ENCODE measurements around the gene ATP8A1. TPM values are rescaled to one million over a fixed set of nuclear protein-coding genes. Genes with fewer than 3 reads are reported as not detected.
A peak's percentile ranks its signal among the peaks of the same experiment; 100 is the strongest.

The ATP8A1 gene
- total RNA-seq, 1 experiment from 2014 or later: 14.3 TPM

GRCh38 chr4:42391355-42391664, 265.6 kb downstream of the ATP8A1 start (continued):
- TF ChIP-seq AFF4 (CRISPR knock-in tag; IDR thresholded peaks at IDR 0.05; ENCODE audit: borderline replicate concordance) (no peak), ATF2 (CRISPR knock-in tag; IDR thresholded peaks at IDR 0.05; ENCODE audit: borderline replicate concordance, low read depth) (no peak), IRF1 (CRISPR knock-in tag; IDR thresholded peaks at IDR 0.05) (no peak), GABPB1 (CRISPR knock-in tag; IDR thresholded peaks at IDR 0.05) (no peak), PREB (CRISPR knock-in tag; IDR thresholded peaks at IDR 0.05; ENCODE audit: borderline replicate concordance) (no peak), NR2C2 (CRISPR knock-in tag; IDR thresholded peaks at IDR 0.05) (no peak), ERG (CRISPR knock-in tag; IDR thresholded peaks at IDR 0.05) (no peak), ZBTB43 (CRISPR knock-in tag; IDR thresholded peaks at IDR 0.05) (no peak), CTCF (IDR thresholded peaks at IDR 0.05) (no peak)

- ChIA-PET POLR2A (no interaction called here), CTCF (interaction anchor here (1.0 to 1.7 kb wide), 5 partner anchors 9 to 130 kb away, joined by 3 to 5 read pairs (median 4); no protein-coding TSS in a partner anchor)
- Mint-ChIP-seq H3K4me1 (peaks cover 40% of the 10 kb centered on the region), H3K4me3 (no peak overlapping the region), H3K9me3 (no peaks in the 10 kb centered on the region; the same call in 1 of the 2 replicates), H3K36me3 (no peaks in the 10 kb centered on the region), H3K27ac (no peak overlapping the region), H3K27me3 (ENCODE audit: low read depth) (peaks cover 29% of the 10 kb centered on the region)
- ATAC-seq (peak; percentile 70), DNase-seq (ENCODE audit: low spot score) (no peak)
- no peak for TF ChIP-seq FOXK1 (CRISPR knock-in tag; IDR thresholded peaks at IDR 0.05)
- no peak for TF ChIP-seq SMAD3 (CRISPR knock-in tag; IDR thresholded peaks at IDR 0.05; ENCODE audit: borderline replicate concordance)
- TF ChIP-seq STAT6 (CRISPR knock-in tag; conservative IDR thresholded peaks at IDR 0.05; ENCODE audit: low read depth): no peak
- TF ChIP-seq ESRRA (CRISPR knock-in tag; IDR thresholded peaks at IDR 0.05; ENCODE audit: borderline replicate concordance): no peak
- TF ChIP-seq MXD4 (CRISPR knock-in tag; IDR thresholded peaks at IDR 0.05; ENCODE audit: borderline replicate concordance): no peak
- TF ChIP-seq GTF2I (CRISPR knock-in tag; conservative IDR thresholded peaks at IDR 0.05): no peak
- TF ChIP-seq SMAD4 (CRISPR knock-in tag; IDR thresholded peaks at IDR 0.05): no peak
- TF ChIP-seq FOXJ3 (CRISPR knock-in tag; IDR thresholded peaks at IDR 0.05; ENCODE audit: borderline replicate concordance): no peak
- no peak for TF ChIP-seq NFATC4 (CRISPR knock-in tag; IDR thresholded peaks at IDR 0.05)
- no peak for TF ChIP-seq E2F5 (CRISPR knock-in tag; IDR thresholded peaks at IDR 0.05)
- TF ChIP-seq FOXP1 (CRISPR knock-in tag; IDR thresholded peaks at IDR 0.05; ENCODE audit: borderline replicate concordance): no peak
Observed at GRCh38 chr4:42390622-42391354, 266.1 kb downstream of the ATP8A1 start.
